ENCODE measurements around the gene MAD1L1. TPM values are rescaled to one million over a fixed set of nuclear protein-coding genes. Genes with fewer than 3 reads are reported as not detected.
"Not testable (repeated sequence)": the region's sequence is repeated elsewhere in the genome, so short reads cannot be mapped to it uniquely, and the experiment has no call there.

MAD1L1 gene
- total RNA-seq, 1 donor from 2014 or later, result 41.4 TPM

GRCh38 chr7:2175514-2175913 is 57.2 kb downstream of the MAD1L1 start:
- DNase-seq (ENCODE audit: low spot score), result no peak

GRCh38 chr7:2175091-2175490 is 57.7 kb downstream of the MAD1L1 start:
- no peak for DNase-seq (ENCODE audit: low spot score)

GRCh38 chr7:2173189-2173827 is 59.4 kb downstream of the MAD1L1 start:
- no peak for DNase-seq (ENCODE audit: low spot score)

DNA sequence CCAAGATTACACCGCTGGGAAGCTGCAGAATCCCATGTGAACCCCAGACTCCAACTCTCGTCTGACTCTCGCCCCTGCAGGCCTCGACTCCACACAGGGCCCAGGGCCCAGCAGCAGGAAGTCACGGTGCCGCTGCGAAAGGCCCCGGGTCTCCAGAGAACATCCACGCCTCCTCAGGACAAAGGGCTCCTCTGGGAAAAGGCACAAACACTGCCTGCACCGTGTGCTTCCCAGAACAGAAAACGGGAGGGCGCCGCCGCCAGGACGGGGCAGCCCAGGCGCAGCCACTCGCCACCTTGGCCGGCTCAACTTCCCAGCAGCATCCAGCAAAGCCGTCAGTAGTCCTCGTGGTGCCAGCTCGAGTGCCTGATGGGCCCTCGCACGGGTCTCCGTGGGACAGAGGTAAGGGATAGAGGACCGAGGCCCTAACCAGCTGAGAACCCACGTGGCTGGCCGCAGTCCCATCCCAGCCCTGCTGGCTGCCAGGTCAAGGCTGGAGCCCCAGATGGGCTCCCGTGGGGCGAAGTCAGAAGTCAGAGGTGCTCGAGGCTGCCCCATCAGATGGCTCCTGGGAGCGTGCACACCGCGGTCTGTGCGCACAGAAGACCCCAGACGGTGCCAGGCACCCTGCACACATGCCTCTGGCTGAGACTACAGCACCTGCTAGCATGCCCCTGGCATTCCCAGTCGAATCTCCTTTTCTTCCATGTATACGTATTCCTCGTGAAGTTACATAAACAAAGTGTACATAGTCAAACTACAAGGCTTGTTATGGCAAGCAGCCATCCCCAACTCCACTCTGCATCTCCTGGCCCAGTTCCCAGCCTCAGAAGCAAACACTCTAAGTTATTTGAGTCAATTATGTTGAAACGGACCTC is 60.2 kb downstream of the MAD1L1 start:
- DNase-seq (ENCODE audit: low spot score), result peak; percentile 66

DNA sequence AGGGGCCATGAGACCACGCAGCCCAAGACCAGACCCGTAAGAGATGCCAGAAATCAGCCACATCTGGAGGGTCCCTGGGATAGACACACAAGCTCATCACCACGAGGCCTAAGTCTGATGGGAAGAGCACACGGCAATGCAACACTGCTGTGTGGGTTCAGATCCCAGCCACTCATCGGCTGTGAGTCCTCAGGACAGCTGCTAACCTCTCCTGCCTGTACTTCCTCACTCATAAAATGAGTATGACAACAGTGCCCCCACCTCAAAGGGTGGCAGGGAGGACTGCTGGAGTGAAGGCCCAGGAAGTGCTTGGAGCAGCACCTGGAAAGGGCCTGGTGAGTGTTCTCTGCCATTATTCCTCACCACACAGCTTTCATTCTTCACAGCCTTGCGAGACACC is 60.9 kb downstream of the MAD1L1 start:
- DNase-seq (ENCODE audit: low spot score), result no peak

DNA sequence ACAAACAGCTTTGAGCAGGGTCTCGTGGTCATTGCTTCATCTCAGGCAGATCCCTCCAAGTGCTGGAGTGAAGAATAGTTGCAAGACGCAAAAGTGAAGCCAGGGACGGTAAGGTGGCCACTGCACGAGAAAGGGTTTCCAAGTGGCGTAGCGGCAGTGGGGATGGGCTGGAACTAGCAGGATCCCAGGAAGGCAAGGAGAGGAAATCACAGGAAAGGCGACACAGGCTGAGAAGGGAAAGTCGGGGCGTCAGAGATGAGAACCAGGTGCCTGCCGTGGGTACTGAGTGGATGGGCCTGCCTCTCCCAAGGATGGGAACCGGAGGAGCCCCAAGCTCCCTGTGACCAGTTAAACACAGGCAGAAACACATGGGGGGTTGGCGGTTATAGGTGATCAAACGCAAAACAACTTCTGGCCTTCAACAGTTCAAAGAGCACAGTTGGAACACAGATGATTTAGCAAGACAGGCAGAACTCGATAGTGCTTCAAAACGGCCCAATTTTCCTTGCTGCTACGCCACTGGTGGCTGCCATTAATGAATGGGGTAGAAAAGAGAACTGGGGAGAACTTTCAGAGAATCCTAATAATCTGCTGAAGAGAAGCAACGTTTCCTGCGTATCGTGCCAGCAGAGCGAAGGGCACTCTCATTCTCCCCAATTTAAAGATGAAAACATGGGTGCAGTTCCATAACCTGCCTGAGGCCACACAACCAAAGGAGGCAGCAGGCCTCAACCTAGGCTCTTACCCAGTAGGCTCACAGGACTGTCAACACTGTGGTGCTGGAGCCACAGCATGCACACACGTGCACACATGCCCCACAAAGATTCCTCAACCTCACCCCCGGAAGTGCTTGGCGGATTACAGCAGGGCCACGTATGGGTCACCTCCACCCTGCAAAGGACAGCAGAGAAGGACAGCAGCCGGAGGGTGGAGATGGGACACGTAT is 61.9 kb downstream of the MAD1L1 start:
- DNase-seq (ENCODE audit: low spot score), result no peak

DNA sequence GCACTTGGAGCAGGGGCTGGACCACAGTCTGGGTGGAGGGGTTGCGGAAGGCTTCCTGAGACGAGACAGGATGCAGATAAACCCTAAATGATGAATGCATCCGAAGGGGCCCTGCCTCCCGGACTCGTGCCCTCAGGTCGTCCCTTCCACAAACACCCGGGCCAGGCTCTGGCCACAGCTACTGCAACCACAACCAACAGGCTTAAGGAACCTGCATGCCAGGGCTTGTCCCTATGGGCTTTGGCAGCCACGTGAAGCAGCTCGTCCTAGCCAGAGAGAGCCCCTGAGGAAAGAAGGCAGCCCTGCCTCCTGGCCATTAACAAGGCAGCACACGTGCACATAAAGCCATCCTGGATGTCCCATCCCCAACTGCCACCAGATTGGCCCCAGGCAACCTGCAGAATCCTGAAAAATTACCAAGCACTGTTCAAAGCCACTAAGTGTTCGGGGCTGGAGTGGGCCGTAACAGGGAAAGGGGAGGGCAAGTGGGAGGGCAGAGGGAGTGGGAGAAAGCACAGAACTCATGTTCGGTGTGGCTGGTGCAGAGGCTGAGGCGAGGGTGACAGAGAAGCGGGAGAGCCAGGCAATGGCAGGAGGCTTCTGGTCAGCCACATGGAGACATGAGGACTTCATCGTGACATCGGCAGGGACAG is 62.7 kb downstream of the MAD1L1 start:
- peak; percentile 65 for DNase-seq (ENCODE audit: low spot score)

GRCh38 chr7:2168615-2169311 is 64.0 kb downstream of the MAD1L1 start:
- DNase-seq (ENCODE audit: low spot score), result no peak

DNA sequence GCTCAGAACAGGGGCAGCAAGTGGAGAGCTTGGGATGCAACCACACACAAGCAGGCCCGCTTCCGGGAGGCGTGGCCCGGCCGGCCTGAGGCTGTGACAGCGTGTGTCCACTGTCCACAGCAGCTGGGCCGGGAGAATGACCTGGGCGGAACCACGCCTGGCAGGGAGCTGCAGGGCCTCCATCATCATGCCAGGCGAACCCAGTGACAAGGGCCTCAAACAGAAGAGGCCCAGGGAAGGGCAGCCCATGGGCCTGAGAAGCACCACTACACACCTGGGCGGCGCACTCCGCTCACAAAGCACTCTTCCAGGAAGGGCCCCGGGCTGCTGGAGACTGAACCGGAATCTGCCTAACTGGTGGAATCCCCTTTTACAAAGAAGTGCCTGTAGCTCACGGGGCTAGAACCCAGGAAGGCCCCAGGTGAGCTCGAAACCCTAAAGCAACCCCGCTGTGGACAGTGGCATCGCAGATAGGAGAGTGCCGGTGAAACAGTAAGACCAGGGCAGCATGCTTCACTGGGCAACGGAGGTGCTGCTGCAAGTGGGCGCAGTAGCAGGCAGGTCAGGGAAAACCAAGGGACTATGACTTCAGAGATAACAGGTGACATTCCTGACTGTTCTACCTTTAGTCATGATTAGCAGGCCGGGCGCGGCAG is 66.0 kb downstream of the MAD1L1 start:
- no peak for DNase-seq (ENCODE audit: low spot score)

GRCh38 chr7:2165610-2166594 is 66.8 kb downstream of the MAD1L1 start:
- no peak for DNase-seq (ENCODE audit: low spot score)

DNA sequence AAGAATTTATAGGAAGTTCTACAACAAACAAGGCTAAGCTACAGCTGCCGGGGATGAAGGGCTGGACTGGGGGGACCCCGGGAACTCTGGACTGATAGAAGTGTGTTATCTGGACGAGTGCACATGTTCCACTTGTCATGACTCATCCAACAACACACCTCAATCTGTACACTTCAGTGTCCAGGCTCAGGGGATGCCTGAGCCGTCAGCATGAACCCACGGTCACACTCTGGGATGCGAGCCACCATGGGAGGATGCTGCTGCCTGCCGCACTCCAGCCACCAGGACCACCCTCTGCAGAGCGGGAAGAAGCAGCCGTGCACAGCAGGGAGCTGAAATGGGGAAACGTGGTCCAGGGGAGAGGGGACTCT is 67.5 kb downstream of the MAD1L1 start:
- no peak for DNase-seq (ENCODE audit: low spot score)

DNA sequence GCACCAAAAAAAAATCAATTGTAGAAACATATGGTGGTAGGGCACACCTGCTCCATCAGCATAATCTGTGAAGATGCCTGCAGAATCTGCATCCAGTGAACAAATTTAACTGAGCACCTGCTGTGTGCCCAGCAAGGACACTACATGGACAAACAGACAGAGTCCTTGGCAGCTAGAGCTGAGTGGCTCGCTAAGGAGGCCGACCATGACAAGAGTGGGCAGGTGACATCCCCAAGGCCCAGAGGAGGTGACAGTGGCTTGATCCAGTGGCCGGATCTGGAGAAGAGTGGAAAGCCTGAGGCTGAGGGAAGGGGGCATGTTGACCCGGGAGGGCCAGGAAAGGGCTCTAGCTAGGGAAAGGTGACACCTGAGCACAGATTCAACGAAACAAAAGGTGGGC is 68.1 kb downstream of the MAD1L1 start:
- no peak for DNase-seq (ENCODE audit: low spot score)

GRCh38 chr7:2163600-2164555 is 68.9 kb downstream of the MAD1L1 start:
- DNase-seq (ENCODE audit: low spot score), result no peak

DNA sequence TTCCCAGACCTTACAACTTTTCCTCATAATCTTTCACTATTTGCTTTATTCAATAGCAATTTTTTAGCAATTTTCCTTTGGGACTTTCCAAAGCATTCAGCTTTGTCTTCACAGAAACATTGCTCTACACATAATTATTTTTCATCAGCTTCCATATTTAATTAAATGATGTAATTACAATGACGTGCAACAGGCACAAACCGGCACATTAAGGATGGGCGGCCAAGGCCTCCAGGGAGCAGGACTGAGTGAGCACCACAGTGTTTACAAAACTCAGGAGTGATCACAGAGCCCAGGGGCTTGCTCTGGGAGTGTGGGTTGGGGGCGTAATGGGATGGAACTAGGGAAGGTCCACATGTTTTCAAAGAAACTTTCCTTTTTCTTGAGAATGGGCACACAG is 69.8 kb downstream of the MAD1L1 start:
- DNase-seq (ENCODE audit: low spot score), result no peak

DNA sequence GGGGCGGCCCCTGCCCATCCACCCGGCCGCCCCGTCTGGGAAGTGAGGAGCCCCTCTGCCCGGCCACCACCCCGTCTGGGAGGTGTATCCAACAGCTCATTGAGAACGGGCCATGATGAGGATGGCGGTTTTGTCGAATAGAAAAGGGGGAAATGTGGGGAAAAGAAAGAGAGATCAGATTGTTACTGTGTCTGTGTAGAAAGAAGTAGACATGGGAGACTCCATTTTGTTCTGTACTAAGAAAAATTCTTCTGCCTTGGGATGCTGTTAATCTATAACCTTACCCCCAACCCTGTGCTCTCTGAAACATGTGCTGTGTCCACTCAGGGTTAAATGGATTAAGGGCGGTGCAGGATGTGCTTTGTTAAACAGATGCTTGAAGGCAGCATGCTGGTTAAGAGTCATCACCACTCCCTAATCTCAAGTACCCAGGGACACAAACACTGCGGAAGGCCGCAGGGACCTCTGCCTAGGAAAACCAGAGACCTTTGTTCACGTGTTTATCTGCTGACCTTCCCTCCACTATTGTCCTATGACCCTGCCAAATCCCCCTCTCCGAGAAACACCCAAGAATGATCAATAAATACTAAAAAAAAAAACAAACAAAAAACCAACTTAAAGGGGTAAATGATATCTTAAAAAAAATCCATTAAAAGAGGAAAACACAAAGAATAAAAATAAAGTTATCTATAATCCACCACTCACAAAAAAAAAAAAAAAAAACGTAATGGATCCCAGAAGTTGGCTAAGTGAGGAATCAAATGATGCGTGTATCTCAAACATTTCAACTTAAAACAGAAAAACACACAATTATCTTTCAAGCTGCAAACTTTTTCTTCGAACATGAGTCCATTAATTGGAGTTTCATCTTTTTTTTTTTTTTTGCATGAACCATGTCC is 70.5 kb downstream of the MAD1L1 start:
- not testable (repeated sequence) for DNase-seq (ENCODE audit: low spot score)

DNA sequence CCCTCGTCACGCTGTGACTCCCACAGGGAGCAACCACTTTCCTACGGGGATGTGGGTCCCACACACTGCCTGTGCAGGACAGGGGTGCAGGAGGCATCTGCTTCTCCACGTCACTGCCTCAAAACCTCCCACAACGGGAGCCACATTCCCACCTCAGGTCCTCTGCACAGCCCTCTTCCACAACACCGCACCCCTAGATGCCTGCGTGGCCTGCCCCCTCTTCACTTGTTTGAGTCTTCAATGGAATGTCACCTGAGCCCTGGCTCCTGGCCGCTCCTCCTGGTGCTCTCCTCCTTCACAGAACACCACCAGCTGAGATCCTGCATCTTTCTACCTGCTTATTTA is 73.6 kb downstream of the MAD1L1 start:
- no peak for DNase-seq (ENCODE audit: low spot score)

Data from ureter (tissue), 1 donor.